HEK293T (cell line): ENCODE data around the gene MMADHC.
"Not testable (repeated sequence)": the region's sequence is repeated elsewhere in the genome, so short reads cannot be mapped to it uniquely, and the experiment has no call there.

Experiments
- CTCF ChIA-PET: fragments of 350-600 bp; formaldehyde crosslinking; extraction: SDS; loops from one replicate; lab custom pipeline; 2021; ENCODE audit warnings: antibody characterized with exemption, inconsistent platforms; lab: Yijun Ruan, JAX
- POLR2A ChIA-PET: fragments of 350-600 bp; formaldehyde crosslinking; extraction: SDS; loops from one replicate; lab custom pipeline; 2020; ENCODE audit warnings: antibody characterized with exemption, inconsistent platforms; lab: Yijun Ruan, JAX
- DNase-seq: peaks from one replicate; pipeline ENCODE4 v3.0.0; 2012; ENCODE audit warnings: mixed read lengths; ENCODE audit errors: extremely low spot score
- ARNT ChIP-seq: fragments of 450-650 bp; IDR thresholded peaks from 2 replicates; pipeline ENCODE4 v1.6.1; 2017; ENCODE audit warnings: mild to moderate bottlenecking
- BHLHE40 ChIP-seq: fragments of 450-650 bp; IDR thresholded peaks from 2 replicates; pipeline ENCODE4 v1.6.1; 2016; ENCODE audit warnings: mild to moderate bottlenecking, moderate library complexity, borderline replicate concordance
- CTBP1 ChIP-seq: fragments of 450-650 bp; IDR thresholded peaks from 2 replicates; pipeline ENCODE4 v1.6.1; 2016; ENCODE audit warnings: borderline replicate concordance
- ELF4 ChIP-seq: fragments of 450-650 bp; IDR thresholded peaks from 2 replicates; pipeline ENCODE4 v1.6.1; 2017; ENCODE audit warnings: antibody characterized with exemption
- FOXA1 ChIP-seq: fragments of 450-650 bp; IDR thresholded peaks from 2 replicates; pipeline ENCODE4 v1.6.1; 2016; ENCODE audit warnings: mild to moderate bottlenecking
- FOXK2 ChIP-seq: fragments of 450-650 bp; IDR thresholded peaks from 2 replicates; pipeline ENCODE4 v1.6.1; 2016; ENCODE audit warnings: mild to moderate bottlenecking
- FOXM1 ChIP-seq: fragments of 450-650 bp; IDR thresholded peaks from 2 replicates; pipeline ENCODE4 v1.6.1; 2017; ENCODE audit warnings: mild to moderate bottlenecking, borderline replicate concordance
- HDGF ChIP-seq: fragments of 450-650 bp; IDR thresholded peaks from 2 replicates; pipeline ENCODE4 v1.6.1; 2017; ENCODE audit warnings: antibody characterized with exemption, borderline replicate concordance
- L3MBTL2 ChIP-seq: fragments of 450-650 bp; conservative IDR thresholded peaks from 2 replicates; pipeline ENCODE4 v1.6.1; 2016; ENCODE audit warnings: mild to moderate bottlenecking
- LEF1 ChIP-seq: fragments of 450-650 bp; IDR thresholded peaks from 2 replicates; pipeline ENCODE4 v1.6.1; 2017; ENCODE audit warnings: mild to moderate bottlenecking, borderline replicate concordance
- NFRKB ChIP-seq: fragments of 450-650 bp; IDR thresholded peaks from 2 replicates; pipeline ENCODE4 v1.6.1; 2016; ENCODE audit warnings: mild to moderate bottlenecking, moderate library complexity
- PKNOX1 ChIP-seq: fragments of 450-650 bp; IDR thresholded peaks from 2 replicates; pipeline ENCODE4 v1.6.1; 2016
- SP1 ChIP-seq: fragments of 450-650 bp; IDR thresholded peaks from 2 replicates; pipeline ENCODE4 v1.6.1; 2017
- SUZ12 ChIP-seq: fragments of 450-650 bp; IDR thresholded peaks from 2 replicates; pipeline ENCODE4 v1.6.1; 2016; ENCODE audit warnings: mild to moderate bottlenecking
- TARDBP ChIP-seq: fragments of 450-650 bp; IDR thresholded peaks from 2 replicates; pipeline ENCODE4 v1.6.1; 2016
- ZNF384 ChIP-seq: fragments of 450-650 bp; IDR thresholded peaks from 2 replicates; pipeline ENCODE4 v1.6.1; 2016

Gene MMADHC

GRCh38 chr2:149572102-149572953 is 15.2 kb downstream of the MMADHC start:
- no peak for DNase-seq
- ChIA-PET CTCF (interaction anchor here (1.2 to 2.5 kb wide), 2 partner anchors 15 to 555 kb away, joined by 3 to 6 read pairs; no protein-coding TSS in a partner anchor), POLR2A (no interaction called here)
- no peak for TF ChIP-seq FOXK2
- no peak for TF ChIP-seq SP1
- no peak for TF ChIP-seq TARDBP
- TF ChIP-seq CTBP1: no peak

- no peak for TF ChIP-seq BHLHE40
- no peak for TF ChIP-seq CTBP1
- no peak for TF ChIP-seq FOXK2
- no peak for TF ChIP-seq ELF4
- TF ChIP-seq FOXM1: no peak
- TF ChIP-seq PKNOX1: no peak
- TF ChIP-seq SUZ12: no peak
- TF ChIP-seq FOXA1: no peak
- ChIA-PET POLR2A (no interaction called here), CTCF (no interaction called here)
- DNase-seq: no peak
Measured at GRCh38 chr2:149568138-149568537, 19.4 kb downstream of the MMADHC start.

GRCh38 chr2:149566652-149567051 is 20.9 kb downstream of the MMADHC start:
- ChIA-PET CTCF (no interaction called here), POLR2A (no interaction called here)
- no peak for DNase-seq
- TF ChIP-seq PKNOX1 (no peak), NFRKB (no peak), LEF1 (no peak), FOXK2 (no peak), ZNF384 (no peak)

GRCh38 chr2:149565625-149566024 is 21.9 kb downstream of the MMADHC start:
- POLR2A ChIA-PET, DNase-seq, CTCF ChIA-PET: not testable (repeated sequence)

- CTCF ChIA-PET: no interaction called here
- TF ChIP-seq ZNF384 (no peak), BHLHE40 (no peak), NFRKB (no peak), ELF4 (no peak), PKNOX1 (no peak), ARNT (no peak), FOXM1 (no peak), SP1 (no peak), L3MBTL2 (no peak), FOXK2 (no peak), LEF1 (no peak), FOXA1 (no peak), SUZ12 (no peak), CTBP1 (no peak), TARDBP (no peak), HDGF (no peak)
- POLR2A ChIA-PET: no interaction called here
- no peak for DNase-seq
Measured at GRCh38 chr2:149564983-149565382, 22.6 kb downstream of the MMADHC start.

- no peak for DNase-seq
- TF ChIP-seq HDGF: no peak
- TF ChIP-seq BHLHE40: no peak
- TF ChIP-seq FOXM1: no peak
- TF ChIP-seq FOXK2: no peak
- no peak for TF ChIP-seq LEF1
- no peak for TF ChIP-seq FOXA1
- TF ChIP-seq NFRKB: no peak
- TF ChIP-seq SUZ12: no peak
- no peak for TF ChIP-seq L3MBTL2
- TF ChIP-seq ARNT: no peak
- TF ChIP-seq CTBP1: no peak
- TF ChIP-seq TARDBP: no peak
- TF ChIP-seq SP1: no peak
- TF ChIP-seq ELF4: no peak
- ChIA-PET CTCF (interaction anchor here (1.0 kb wide), 1 partner anchor 547 kb away, joined by 5 read pairs; no protein-coding TSS in a partner anchor), POLR2A (no interaction called here)
Measured at GRCh38 chr2:149564097-149564496, 23.5 kb downstream of the MMADHC start.

- CTCF ChIA-PET: interaction anchor here (2.3 kb wide), 1 partner anchor 544 kb away, joined by 7 read pairs; no protein-coding TSS in a partner anchor
Measured at GRCh38 chr2:149562324-149562723, 25.3 kb downstream of the MMADHC start.

More at GRCh38 chr2:149562324-149562723, 25.3 kb downstream of the MMADHC start:
- DNase-seq: peak; percentile 8
- POLR2A ChIA-PET: no interaction called here
- TF ChIP-seq HDGF (no peak), L3MBTL2 (no peak), LEF1 (no peak), CTBP1 (no peak), FOXK2 (no peak), ZNF384 (no peak), ARNT (no peak), FOXM1 (no peak), SUZ12 (no peak), BHLHE40 (no peak), ELF4 (no peak), SP1 (no peak), FOXA1 (no peak), NFRKB (no peak), TARDBP (no peak), PKNOX1 (no peak)
